Inflammatory macrophage (primary cell): ENCODE data around the gene TMEM127.

ENCODE experiments used
- DNase-seq, 2 donors: peaks; one replicate each; pipeline ENCODE4 v3.0.0-alpha.2; 2020 to 2022

The TMEM127 gene

GRCh38 chr2:96262306-96262705, 3.5 kb downstream of the TMEM127 start:
- no peak for DNase-seq

GRCh38 chr2:96261328-96262003, 4.3 kb downstream of the TMEM127 start:
- DNase-seq, result no peak

GRCh38 chr2:96260387-96261260, 5.2 kb downstream of the TMEM127 start:
- DNase-seq, result peak; percentile 90 to 94

GRCh38 chr2:96259497-96259921, 6.3 kb downstream of the TMEM127 start:
- DNase-seq, result peak; percentile 26 to 63

GRCh38 chr2:96258166-96259022, 7.4 kb downstream of the TMEM127 start:
- peak in 1 of 2 donors; percentile 37 for DNase-seq

- peak; percentile 85 to 87 for DNase-seq
Observed at GRCh38 chr2:96257744-96258143, 8.1 kb downstream of the TMEM127 start.

- peak in 1 of 2 donors; percentile 66 for DNase-seq
Observed at GRCh38 chr2:96256611-96257113, 9.1 kb downstream of the TMEM127 start.

GRCh38 chr2:96254571-96254970, 11.2 kb downstream of the TMEM127 start:
- DNase-seq, result no peak

GRCh38 chr2:96253006-96253405, 12.8 kb downstream of the TMEM127 start:
- no peak for DNase-seq

GRCh38 chr2:96252526-96252925, 13.3 kb downstream of the TMEM127 start:
- DNase-seq, result no peak

- DNase-seq, result no peak
Observed at GRCh38 chr2:96251721-96252292, 14.0 kb downstream of the TMEM127 start.

GRCh38 chr2:96250188-96250587, 15.6 kb downstream of the TMEM127 start:
- no peak for DNase-seq

GRCh38 chr2:96249654-96250053, 16.1 kb downstream of the TMEM127 start:
- DNase-seq, result no peak

GRCh38 chr2:96248624-96249023, 17.2 kb downstream of the TMEM127 start:
- DNase-seq, result no peak

GRCh38 chr2:96247896-96248295, 17.9 kb downstream of the TMEM127 start:
- no peak for DNase-seq

GRCh38 chr2:96247009-96247408, 18.8 kb downstream of the TMEM127 start:
- DNase-seq, result peak; percentile 81 to 91

- DNase-seq, result peak; percentile 93 to 95
Observed at GRCh38 chr2:96245609-96246390, 20.0 kb downstream of the TMEM127 start.

GRCh38 chr2:96243843-96244242, 22.0 kb downstream of the TMEM127 start:
- no peak for DNase-seq

- peak; percentile 90 to 93 for DNase-seq
Observed at GRCh38 chr2:96241900-96242611, 23.7 kb downstream of the TMEM127 start.

GRCh38 chr2:96241227-96241626, 24.6 kb downstream of the TMEM127 start:
- no peak for DNase-seq
